Skin of body (tissue), 2 donors: ENCODE data around the gene HADH. TPM values are rescaled to one million over a fixed set of nuclear protein-coding genes. Genes with fewer than 3 reads are reported as not detected.

Experiments used
- DNase-seq: peaks from one replicate; lab custom pipeline; 2025; lab: John Stamatoyannopoulos, UW
- total RNA-seq: library from RNA; depleted of rRNA; stranded (reverse); fragments of >200 nt; gene quantifications from one replicate; pipeline ENCODE4 v1.2.3, GENCODE V29; 2014

Gene HADH
- total RNA-seq, 1 donor from 2014 or later = 39.4 TPM

DNA sequence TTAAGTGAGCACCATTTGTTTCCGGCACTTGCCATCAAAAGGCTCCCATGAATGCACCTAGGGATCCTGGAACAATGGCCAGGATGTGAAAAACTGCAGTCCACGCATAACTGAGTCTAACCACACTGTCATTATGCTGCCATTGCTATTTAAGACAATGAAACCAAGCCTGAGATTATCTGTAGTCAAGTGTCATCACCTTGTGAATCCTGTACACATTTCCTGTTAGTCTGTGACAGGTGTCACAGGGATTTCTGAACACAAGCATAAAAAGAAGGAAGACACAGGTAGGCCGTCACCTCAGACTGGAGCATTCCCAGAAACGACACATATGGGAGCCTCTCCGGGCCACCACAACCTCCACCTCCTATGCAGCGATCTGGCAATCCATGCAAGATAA, 66.7 kb downstream of the HADH start:
- DNase-seq = no peak

DNA sequence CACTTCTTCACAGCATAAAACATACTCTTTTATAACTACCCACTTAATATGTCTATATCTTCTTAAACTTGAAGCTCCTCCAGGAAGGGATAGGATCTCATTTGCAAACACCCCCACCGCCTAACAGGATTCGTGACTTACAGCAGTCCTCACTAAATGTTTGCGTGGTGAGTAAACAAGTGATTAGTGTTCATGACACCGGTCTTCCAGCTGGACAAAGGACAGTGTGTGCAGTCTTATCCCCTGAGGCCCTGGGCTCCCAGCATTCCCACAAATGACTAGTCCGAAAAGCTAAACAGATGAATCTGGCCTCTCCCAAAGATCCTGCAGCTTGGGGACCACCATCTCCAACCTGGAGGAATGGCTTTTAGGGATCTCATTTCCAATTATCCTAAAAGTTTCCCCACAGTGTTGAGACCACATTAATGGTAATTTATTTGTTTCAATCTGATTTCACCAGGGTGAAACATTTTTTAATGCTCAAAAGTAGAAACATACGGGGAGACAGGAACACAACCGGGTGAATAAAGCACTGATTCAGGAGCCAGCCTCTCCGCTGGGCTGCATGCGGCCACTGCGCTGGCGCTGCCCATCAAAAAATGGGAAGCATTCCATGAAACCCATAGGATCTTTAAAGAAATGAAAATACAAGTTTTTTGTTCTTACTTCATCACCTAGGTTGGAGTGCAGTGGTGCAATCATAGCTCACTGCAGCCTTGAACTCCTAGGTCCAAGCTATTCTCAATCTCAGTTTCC, 69.2 kb downstream of the HADH start:
- DNase-seq = no peak

DNA sequence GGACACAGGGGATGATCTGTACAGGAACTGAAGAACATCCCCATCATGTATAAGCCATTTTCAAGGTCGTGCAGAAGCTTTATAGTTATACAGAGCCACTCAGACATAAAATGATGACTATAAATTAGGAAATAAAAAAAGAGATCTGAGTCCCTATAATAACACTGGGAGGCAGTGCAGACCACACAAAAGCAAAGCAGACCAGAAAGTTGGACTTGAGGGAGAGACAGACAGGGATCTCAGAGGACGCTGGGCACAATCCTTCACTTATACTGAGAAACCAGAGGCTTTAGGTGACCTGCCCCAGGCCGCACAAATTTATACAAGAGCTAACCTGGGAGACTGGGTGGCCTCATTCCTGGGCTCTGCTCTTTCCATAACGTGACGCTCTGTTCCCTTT, 70.5 kb downstream of the HADH start:
- peak; percentile 41 for DNase-seq

DNA sequence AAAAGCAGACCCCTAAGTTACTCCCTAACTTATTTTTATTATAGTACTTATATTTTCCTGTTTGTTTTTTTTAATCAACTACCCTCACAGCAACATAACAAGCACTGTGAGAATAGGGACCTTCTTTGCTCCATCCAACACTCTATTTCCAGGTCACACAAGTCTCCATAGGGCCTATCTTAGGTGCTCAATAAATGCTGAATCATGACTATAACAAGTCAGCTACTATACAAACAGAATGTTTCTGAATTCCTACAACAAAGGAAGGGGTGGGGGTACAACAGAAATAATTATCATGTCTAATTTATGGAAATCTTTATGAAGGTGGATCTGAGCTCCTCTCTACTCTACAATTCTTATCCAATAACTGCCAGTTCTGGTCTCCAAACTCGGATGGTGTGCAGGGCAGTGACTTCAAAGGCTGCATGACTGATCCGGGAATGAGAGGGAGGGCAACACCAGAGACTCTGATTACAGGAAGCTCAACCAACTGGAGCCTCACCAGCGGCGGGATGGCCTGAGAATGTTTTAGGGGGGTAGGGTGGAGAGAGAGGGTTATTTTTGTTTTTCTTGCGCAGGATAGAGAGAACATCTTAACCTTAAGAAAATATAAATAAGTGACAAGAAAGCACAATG, 71.1 kb downstream of the HADH start:
- no peak for DNase-seq

DNA sequence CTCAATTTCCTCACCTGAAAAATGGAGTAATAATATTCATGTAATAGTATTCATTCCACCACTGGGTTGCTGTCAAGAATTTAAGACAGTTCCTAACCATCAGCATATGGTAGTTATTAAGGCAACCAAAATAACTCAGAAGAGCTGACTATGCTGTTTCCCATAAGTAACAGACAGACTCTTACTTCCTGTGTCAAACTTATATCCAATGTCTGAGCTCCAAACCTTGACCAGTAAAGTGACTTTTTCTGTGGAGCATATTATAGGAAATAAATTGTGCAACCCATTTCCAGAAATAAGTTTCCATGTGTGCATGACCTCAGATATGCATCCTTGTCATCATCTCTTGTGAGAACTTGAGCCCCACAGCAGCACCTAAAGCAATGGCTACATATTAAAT, 78.8 kb downstream of the HADH start:
- DNase-seq = peak; percentile 60

DNA sequence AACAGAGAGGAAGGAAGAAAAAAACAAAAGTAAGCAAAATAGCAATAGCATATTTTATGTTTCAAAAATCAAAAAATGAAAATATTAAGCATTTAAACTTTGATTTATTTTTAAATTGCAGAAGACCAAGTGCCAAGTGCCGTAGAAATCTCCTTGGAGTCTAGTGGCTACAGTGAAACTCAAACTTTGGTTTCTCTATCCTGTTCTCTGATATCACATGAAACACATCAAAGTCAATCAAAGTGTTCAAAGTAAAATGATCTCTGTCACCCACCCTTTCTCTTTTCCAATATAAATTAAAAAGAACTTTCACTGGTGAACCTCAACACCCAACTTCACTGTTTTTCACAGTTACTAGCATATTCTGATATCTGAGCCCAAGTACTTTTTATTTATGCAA, 81.1 kb downstream of the HADH start:
- DNase-seq = no peak

DNA sequence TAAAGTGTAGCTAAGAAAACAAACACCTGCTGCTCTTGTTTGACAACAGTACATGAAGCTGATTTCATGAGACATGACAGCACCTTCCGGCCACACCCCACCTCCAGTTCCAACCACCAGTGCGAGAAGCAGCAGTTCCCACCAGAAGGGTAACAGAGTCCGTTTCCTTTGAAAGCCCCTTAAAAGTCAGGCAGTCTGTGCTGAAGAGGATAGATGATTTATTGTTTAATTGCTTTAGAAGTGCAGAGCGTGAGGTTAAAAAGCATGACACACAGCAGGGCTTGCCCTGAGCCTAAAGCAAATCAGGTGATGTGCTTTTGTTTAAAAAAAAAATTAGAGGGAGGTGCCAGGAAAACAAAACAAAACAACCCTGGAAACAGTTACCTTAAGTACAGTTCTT, 82.6 kb downstream of the HADH start:
- DNase-seq = no peak

DNA sequence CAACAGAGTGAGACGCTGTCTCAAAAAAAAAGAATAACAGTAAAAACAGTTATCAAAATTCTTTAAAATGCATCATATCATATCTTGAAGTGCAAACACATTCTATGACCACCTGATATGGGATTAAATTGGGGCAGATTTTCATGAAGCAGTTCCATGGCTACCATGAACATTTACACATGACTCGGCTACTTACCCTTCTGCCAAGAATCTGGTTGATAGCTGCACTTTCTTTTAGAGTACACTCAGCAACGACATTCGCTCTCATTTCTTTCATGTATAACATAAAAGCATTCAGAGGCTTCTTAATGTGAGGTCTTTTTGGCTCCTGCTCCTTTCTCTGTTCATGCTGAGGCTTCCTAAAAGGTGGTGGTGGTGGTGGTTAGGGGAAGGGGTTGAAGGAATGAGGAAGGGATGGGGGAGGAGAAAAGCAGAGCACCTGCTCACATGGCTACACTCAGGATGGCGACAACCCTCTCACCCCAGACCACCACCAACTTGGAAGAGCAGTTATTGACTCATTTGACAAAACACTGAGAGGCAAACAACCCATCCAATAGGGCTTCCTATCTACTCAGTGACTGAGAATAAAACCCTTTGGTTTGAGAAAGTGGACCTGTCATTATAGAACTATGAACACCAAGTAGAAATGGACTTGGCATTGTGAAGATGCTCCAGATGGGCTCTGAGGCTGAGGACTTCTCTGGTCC, 88.5 kb downstream of the HADH start:
- DNase-seq = no peak

DNA sequence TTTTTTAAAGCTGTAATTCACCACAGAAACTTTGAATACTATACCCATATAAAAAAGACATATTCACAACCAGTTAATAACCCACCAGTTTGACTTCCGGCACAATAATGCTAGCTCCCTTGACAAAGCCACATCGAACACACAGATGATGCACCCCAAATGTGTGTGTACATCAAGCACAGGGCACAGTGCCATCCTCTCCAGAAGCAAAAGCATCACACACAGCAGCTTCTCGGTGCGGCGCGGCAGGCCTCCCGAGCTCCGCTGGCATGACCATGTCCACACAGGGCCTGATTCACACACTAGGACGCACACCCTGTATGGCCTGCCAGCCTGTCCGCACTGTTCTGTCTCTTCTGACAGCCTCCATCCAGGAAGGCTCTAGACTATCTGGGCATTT, 91.1 kb downstream of the HADH start:
- no peak for DNase-seq

DNA sequence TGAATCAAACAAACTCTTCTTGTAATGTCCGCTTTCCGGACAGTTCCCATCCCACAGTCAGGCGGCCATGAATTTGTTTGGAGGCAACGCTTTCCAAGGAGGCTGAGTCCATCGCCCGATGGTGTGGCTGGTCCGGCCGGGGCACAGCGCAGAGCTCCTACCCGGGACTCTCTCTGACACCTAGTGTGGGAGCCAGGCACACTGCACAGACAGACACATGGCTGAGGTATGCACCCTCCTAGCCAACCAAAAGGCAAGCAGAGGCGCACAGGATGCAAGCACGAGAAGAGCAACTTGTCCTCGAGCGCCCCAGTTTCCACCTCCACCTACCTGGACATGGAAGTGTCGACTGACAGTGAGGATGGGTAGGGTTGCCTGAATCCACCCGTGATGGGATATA, 91.6 kb downstream of the HADH start:
- DNase-seq = no peak

Other genes with a start within 250 kb of the HADH start
- 23.0 TPM for gene SGMS2, start 165.0 kb upstream of the HADH start, total RNA-seq
- gene CYP2U1, start 58.3 kb upstream of the HADH start, total RNA-seq = 5.9 TPM
- 38.1 TPM for gene LEF1, start 179.0 kb downstream of the HADH start, total RNA-seq